Measurements from ENCODE around the gene GNAQ.

GRCh38 chr9:78017190-78017693 is 14.4 kb downstream of the GNAQ start:
- TF ChIP-seq TAF1 (conservative IDR thresholded peaks at IDR 0.05) (no peak), CTCF (IDR thresholded peaks at IDR 0.05; ENCODE audit: low read depth, low read length, missing input control) (no peak), RAD21 (IDR thresholded peaks at IDR 0.05) (no peak), ZBTB33 (IDR thresholded peaks at IDR 0.05) (no peak), REST (IDR thresholded peaks at IDR 0.05) (no peak), NR2F2 (IDR thresholded peaks at IDR 0.05) (no peak), SP1 (IDR thresholded peaks at IDR 0.05) (no peak), YY1 (IDR thresholded peaks at IDR 0.05) (no peak), MAX (IDR thresholded peaks at IDR 0.05) (no peak), JUND (IDR thresholded peaks at IDR 0.05) (no peak), RXRA (IDR thresholded peaks at IDR 0.05) (no peak), HNF4G (IDR thresholded peaks at IDR 0.05) (no peak), FOXA1 (IDR thresholded peaks at IDR 0.05) (no peak)
